ENCODE results near the gene MINDY2. TPM values are rescaled to one million over a fixed set of nuclear protein-coding genes. Genes with fewer than 3 reads are reported as not detected.
"Not testable (repeated sequence)": the region's sequence is repeated elsewhere in the genome, so short reads cannot be mapped to it uniquely, and the experiment has no call there.

MINDY2 gene
- total RNA-seq, 2 experiments from 2014 or later = 8.0 to 11.6 TPM

- H3K9me3 Mint-ChIP-seq = no peaks in the 10 kb centered on the region
- no peaks in the 10 kb centered on the region for H3K27me3 Mint-ChIP-seq
- DNase-seq = no peak
- peaks cover 6% of the 10 kb centered on the region for H3K36me3 Mint-ChIP-seq
- H3K4me3 Mint-ChIP-seq = no peak overlapping the region
- intact Hi-C loops (cut with micrococcal nuclease) = no loop called here
- H3K4me1 Mint-ChIP-seq (ENCODE audit: low read depth) = no peaks in the 10 kb centered on the region
- no peak overlapping the region for H3K27ac Mint-ChIP-seq
- CTCF ChIA-PET = no interaction called here
- POLR2A ChIA-PET = no interaction called here
Measured at GRCh38 chr15:58842713-58843396, 71.8 kb downstream of the MINDY2 start.

GRCh38 chr15:58851205-58851604 lies 80.1 kb downstream of the MINDY2 start:
- H3K4me1 Mint-ChIP-seq (ENCODE audit: low read depth); H3K9me3 Mint-ChIP-seq; H3K4me3 Mint-ChIP-seq; CTCF ChIA-PET; H3K27me3 Mint-ChIP-seq; DNase-seq; H3K27ac Mint-ChIP-seq; intact Hi-C loops (cut with micrococcal nuclease): not testable (repeated sequence)
- H3K36me3 Mint-ChIP-seq = peaks cover 12% of the 10 kb centered on the region
- POLR2A ChIA-PET = interaction anchor here (1.1 kb wide), 1 partner anchor 12 kb away, joined by 3 read pairs; no protein-coding TSS in a partner anchor

- Mint-ChIP-seq H3K36me3 (peaks cover 12% of the 10 kb centered on the region), H3K4me3 (no peak overlapping the region), H3K4me1 (ENCODE audit: low read depth) (no peaks in the 10 kb centered on the region), H3K27ac (no peak overlapping the region), H3K9me3 (no peaks in the 10 kb centered on the region), H3K27me3 (no peaks in the 10 kb centered on the region)
- POLR2A ChIA-PET = no interaction called here
- intact Hi-C loops (cut with micrococcal nuclease) = no loop called here
- CTCF ChIA-PET = no interaction called here
- no peak for DNase-seq
Measured at GRCh38 chr15:58852347-58852746, 81.2 kb downstream of the MINDY2 start.

- intact Hi-C loops (cut with micrococcal nuclease) = no loop called here
- DNase-seq = no peak
- Mint-ChIP-seq H3K4me1 (ENCODE audit: low read depth) (no peaks in the 10 kb centered on the region), H3K4me3 (no peak overlapping the region), H3K27me3 (no peaks in the 10 kb centered on the region), H3K36me3 (peaks cover 5% of the 10 kb centered on the region), H3K9me3 (no peaks in the 10 kb centered on the region), H3K27ac (no peak overlapping the region)
- CTCF ChIA-PET = no interaction called here
- POLR2A ChIA-PET = interaction anchor here (0.7 kb wide), 1 partner anchor 10 kb away, joined by 3 read pairs; no protein-coding TSS in a partner anchor
Measured at GRCh38 chr15:58854593-58854992, 83.5 kb downstream of the MINDY2 start.

GRCh38 chr15:58856086-58856485 lies 85.0 kb downstream of the MINDY2 start:
- no peak for DNase-seq
- no peaks in the 10 kb centered on the region for H3K9me3 Mint-ChIP-seq
- ChIA-PET POLR2A (no interaction called here), CTCF (no interaction called here)
- no peak overlapping the region for H3K27ac Mint-ChIP-seq
- peaks cover 5% of the 10 kb centered on the region for H3K36me3 Mint-ChIP-seq
- intact Hi-C loops (cut with micrococcal nuclease) = no loop called here
- no peaks in the 10 kb centered on the region for H3K27me3 Mint-ChIP-seq
- no peaks in the 10 kb centered on the region for H3K4me1 Mint-ChIP-seq (ENCODE audit: low read depth)
- no peak overlapping the region for H3K4me3 Mint-ChIP-seq

GRCh38 chr15:58856621-58857020 lies 85.5 kb downstream of the MINDY2 start:
- H3K9me3 Mint-ChIP-seq; intact Hi-C loops (cut with micrococcal nuclease); POLR2A ChIA-PET; DNase-seq; H3K27me3 Mint-ChIP-seq; CTCF ChIA-PET; H3K4me3 Mint-ChIP-seq; H3K27ac Mint-ChIP-seq; H3K4me1 Mint-ChIP-seq (ENCODE audit: low read depth); H3K36me3 Mint-ChIP-seq: not testable (repeated sequence)

- H3K9me3 Mint-ChIP-seq = no peaks in the 10 kb centered on the region
- H3K4me3 Mint-ChIP-seq = no peak overlapping the region
- H3K27me3 Mint-ChIP-seq = peaks cover 4% of the 10 kb centered on the region
- intact Hi-C loops (cut with micrococcal nuclease) = no loop called here
- peaks cover 7% of the 10 kb centered on the region for H3K4me1 Mint-ChIP-seq (ENCODE audit: low read depth)
- H3K27ac Mint-ChIP-seq = no peak overlapping the region
- H3K36me3 Mint-ChIP-seq = no peaks in the 10 kb centered on the region
- POLR2A ChIA-PET = interaction anchor here (0.9 kb wide), 1 partner anchor 11 kb away, joined by 3 read pairs; no protein-coding TSS in a partner anchor
- CTCF ChIA-PET = no interaction called here
- no peak for DNase-seq
Measured at GRCh38 chr15:58862326-58862725, 91.2 kb downstream of the MINDY2 start.

GRCh38 chr15:58864602-58865424 lies 93.7 kb downstream of the MINDY2 start:
- POLR2A ChIA-PET = interaction anchor here (0.6 kb wide), 1 partner anchor 11 kb away, joined by 3 read pairs; no protein-coding TSS in a partner anchor
- CTCF ChIA-PET = no interaction called here
- Mint-ChIP-seq H3K27ac (no peak overlapping the region), H3K9me3 (no peaks in the 10 kb centered on the region), H3K4me3 (no peak overlapping the region), H3K27me3 (peaks cover 4% of the 10 kb centered on the region), H3K36me3 (no peaks in the 10 kb centered on the region), H3K4me1 (ENCODE audit: low read depth) (peaks cover 7% of the 10 kb centered on the region)
- no peak for DNase-seq
- intact Hi-C loops (cut with micrococcal nuclease) = no loop called here

- intact Hi-C loops (cut with micrococcal nuclease) = no loop called here
- Mint-ChIP-seq H3K27me3 (peaks cover 4% of the 10 kb centered on the region), H3K9me3 (no peaks in the 10 kb centered on the region), H3K4me1 (ENCODE audit: low read depth) (peaks cover 7% of the 10 kb centered on the region), H3K27ac (no peak overlapping the region), H3K36me3 (no peaks in the 10 kb centered on the region), H3K4me3 (no peak overlapping the region)
- ChIA-PET POLR2A (no interaction called here), CTCF (no interaction called here)
- no peak for DNase-seq
Measured at GRCh38 chr15:58865425-58865880, 94.4 kb downstream of the MINDY2 start.

- ChIA-PET POLR2A (no interaction called here), CTCF (no interaction called here)
- no peak overlapping the region for H3K27ac Mint-ChIP-seq
- no peak for DNase-seq
- H3K4me3 Mint-ChIP-seq = no peak overlapping the region
- no peaks in the 10 kb centered on the region for H3K4me1 Mint-ChIP-seq (ENCODE audit: low read depth)
- intact Hi-C loops (cut with micrococcal nuclease) = no loop called here
- H3K27me3 Mint-ChIP-seq = peaks cover 4% of the 10 kb centered on the region
- H3K9me3 Mint-ChIP-seq = no peaks in the 10 kb centered on the region
- H3K36me3 Mint-ChIP-seq = no peaks in the 10 kb centered on the region
Measured at GRCh38 chr15:58867926-58868325, 96.8 kb downstream of the MINDY2 start.

- Mint-ChIP-seq H3K36me3 (no peaks in the 10 kb centered on the region), H3K27ac (no peak overlapping the region), H3K4me3 (no peak overlapping the region), H3K27me3 (no peaks in the 10 kb centered on the region), H3K4me1 (ENCODE audit: low read depth) (peaks cover 2% of the 10 kb centered on the region), H3K9me3 (no peaks in the 10 kb centered on the region)
- ChIA-PET POLR2A (no interaction called here), CTCF (no interaction called here)
- no peak for DNase-seq
- intact Hi-C loops (cut with micrococcal nuclease) = no loop called here
Measured at GRCh38 chr15:58870451-58870850, 99.3 kb downstream of the MINDY2 start.

GRCh38 chr15:58873267-58873666 lies 102.2 kb downstream of the MINDY2 start:
- POLR2A ChIA-PET = no interaction called here
- peaks cover 2% of the 10 kb centered on the region for H3K4me1 Mint-ChIP-seq (ENCODE audit: low read depth)
- no peak overlapping the region for H3K27ac Mint-ChIP-seq
- CTCF ChIA-PET = no interaction called here
- H3K9me3 Mint-ChIP-seq = no peaks in the 10 kb centered on the region
- peaks cover 12% of the 10 kb centered on the region for H3K36me3 Mint-ChIP-seq
- H3K4me3 Mint-ChIP-seq = no peak overlapping the region
- intact Hi-C loops (cut with micrococcal nuclease) = no loop called here
- DNase-seq = no peak
- H3K27me3 Mint-ChIP-seq = no peaks in the 10 kb centered on the region

- H3K27ac Mint-ChIP-seq = no peak overlapping the region
- H3K36me3 Mint-ChIP-seq = peaks cover 29% of the 10 kb centered on the region
- ChIA-PET CTCF (no interaction called here), POLR2A (no interaction called here)
- intact Hi-C loops (cut with micrococcal nuclease) = no loop called here
- no peak overlapping the region for H3K4me3 Mint-ChIP-seq
- no peaks in the 10 kb centered on the region for H3K27me3 Mint-ChIP-seq
- DNase-seq = no peak
- peaks cover 2% of the 10 kb centered on the region for H3K4me1 Mint-ChIP-seq (ENCODE audit: low read depth)
- no peaks in the 10 kb centered on the region for H3K9me3 Mint-ChIP-seq
Measured at GRCh38 chr15:58875343-58875742, 104.2 kb downstream of the MINDY2 start.
